Stimulated activated CD4-positive, alpha-beta T cell treated with anti-CD3 and anti-CD28 coated beads, TNF-alpha, amount 100 ng/mL, for 24 hours (primary cell): ENCODE data around the gene HOXC13.

Source experiments
- DNase-seq, 3 experiments: peaks; one replicate each; pipeline ENCODE4 v3.0.0-alpha.2; 2020; ENCODE audit warnings: low read depth in 3 of 3

HOXC13 gene

DNA sequence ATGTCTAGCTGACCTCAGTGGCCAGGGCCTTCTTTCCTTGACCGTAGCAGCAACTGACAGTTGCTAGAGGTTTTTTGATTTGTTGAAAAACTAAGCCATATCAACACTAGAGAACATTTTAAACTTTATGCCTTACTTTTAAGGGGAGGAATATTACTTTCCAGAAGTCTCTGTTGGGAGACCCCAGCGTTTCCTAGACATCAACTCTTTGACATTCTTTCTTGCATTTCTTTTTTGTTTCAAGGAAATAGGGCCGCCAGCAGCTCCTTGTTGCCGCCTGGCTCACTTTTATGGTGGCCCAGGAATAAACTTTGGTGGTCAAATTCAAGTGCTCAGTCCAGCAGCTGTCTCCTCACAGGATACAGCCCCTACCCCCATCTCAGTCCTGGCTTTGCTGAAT lies 31.8 kb downstream of the HOXC13 start:
- DNase-seq: no peak

- DNase-seq: no peak
Observed at GRCh38 chr12:53971129-53971528, 32.5 kb downstream of the HOXC13 start.

GRCh38 chr12:53971686-53972085 lies 33.1 kb downstream of the HOXC13 start:
- no peak for DNase-seq

- no peak for DNase-seq
Observed at GRCh38 chr12:53972152-53972702, 33.6 kb downstream of the HOXC13 start.

- no peak for DNase-seq
Observed at GRCh38 chr12:53972722-53973235, 34.1 kb downstream of the HOXC13 start, which contains the start of gene HOXC11. Gene HOXC11 (plus strand): TSS chr12:53973126. CDS start chr12:53973242, 116 bp downstream.

- no peak for DNase-seq
Observed at GRCh38 chr12:53973236-53974042, 34.8 kb downstream of the HOXC13 start.

GRCh38 chr12:53974084-53975063 lies 35.7 kb downstream of the HOXC13 start, which contains the start of gene HOTAIR:
Gene HOTAIR (minus strand): TSS chr12:53974954.
- DNase-seq: no peak

- no peak for DNase-seq
Observed at GRCh38 chr12:53975064-53975471, 36.4 kb downstream of the HOXC13 start.

- no peak for DNase-seq
Observed at GRCh38 chr12:53975479-53976152, 37.0 kb downstream of the HOXC13 start.

DNA sequence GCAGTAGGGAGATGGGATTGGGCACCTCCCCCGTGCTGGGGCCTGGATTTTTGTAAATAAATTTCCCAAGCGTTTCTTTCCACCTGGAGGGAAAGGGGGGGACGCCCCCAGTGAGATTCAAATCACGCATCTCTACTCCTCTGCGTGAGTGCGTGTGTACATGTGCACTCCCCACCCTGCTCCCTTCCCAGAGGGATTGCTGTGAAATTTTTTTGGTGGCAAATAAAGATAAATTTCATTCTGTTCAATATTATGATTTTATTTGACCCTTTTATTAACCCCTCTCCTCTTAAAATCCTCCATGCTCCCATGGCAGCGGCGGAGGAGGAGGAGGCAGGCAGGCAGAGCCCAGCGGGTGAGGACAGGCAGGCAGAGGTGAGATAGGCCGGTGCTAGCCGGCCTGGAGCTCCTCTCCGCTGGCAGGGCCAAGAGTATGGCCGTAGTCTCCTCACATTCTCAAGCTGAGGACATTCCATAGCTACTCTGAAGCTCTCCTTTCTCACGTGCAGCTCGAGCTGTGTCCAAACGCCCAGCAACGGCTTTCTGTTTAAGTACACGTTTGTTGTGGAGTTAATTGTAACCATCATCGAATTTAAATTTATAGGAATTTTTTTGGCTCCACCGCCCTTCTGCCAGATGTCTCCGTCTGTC lies 37.7 kb downstream of the HOXC13 start:
- DNase-seq: no peak

GRCh38 chr12:53976823-53977595 lies 38.4 kb downstream of the HOXC13 start:
- DNase-seq: no peak

DNA sequence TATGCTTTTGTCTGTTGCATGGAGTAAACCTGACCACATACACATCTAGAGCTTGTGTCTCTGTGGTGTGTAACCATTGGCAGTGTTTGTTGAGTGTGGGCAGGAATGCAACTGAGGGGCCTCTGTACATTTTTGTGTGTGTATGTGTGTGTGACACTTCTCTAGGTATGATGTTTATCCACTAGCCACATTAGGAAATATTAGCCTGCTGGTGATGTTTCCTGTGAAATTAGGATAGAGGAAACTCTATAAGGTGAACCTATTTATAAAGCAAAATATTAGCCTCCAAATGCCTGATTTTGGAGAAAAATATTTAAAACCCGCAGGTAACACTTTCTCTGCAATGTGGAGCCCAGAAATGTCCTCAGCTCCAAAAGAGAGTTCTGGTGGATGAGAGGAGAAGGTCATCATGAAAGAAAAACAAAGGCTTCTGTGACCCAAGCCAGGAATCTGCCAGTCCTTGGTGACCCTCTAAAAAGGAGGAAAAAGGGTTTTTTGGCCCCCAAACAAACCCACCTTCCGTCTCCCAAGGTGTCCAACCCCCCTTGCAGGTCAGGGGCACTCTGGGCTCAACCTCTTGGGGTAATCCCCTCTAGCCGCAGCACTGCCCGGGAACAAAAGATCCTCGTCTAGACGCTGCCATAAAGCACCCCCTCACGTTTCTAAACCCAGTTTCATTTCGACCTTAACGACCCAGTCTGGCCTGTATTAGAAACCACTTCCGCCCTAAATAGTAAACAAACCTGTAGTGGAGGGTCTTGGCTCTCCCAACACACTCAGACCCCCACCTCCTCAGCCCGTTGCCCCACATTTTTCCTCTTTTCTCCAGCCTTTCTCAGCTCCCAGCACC lies 39.2 kb downstream of the HOXC13 start:
- no peak for DNase-seq

DNA sequence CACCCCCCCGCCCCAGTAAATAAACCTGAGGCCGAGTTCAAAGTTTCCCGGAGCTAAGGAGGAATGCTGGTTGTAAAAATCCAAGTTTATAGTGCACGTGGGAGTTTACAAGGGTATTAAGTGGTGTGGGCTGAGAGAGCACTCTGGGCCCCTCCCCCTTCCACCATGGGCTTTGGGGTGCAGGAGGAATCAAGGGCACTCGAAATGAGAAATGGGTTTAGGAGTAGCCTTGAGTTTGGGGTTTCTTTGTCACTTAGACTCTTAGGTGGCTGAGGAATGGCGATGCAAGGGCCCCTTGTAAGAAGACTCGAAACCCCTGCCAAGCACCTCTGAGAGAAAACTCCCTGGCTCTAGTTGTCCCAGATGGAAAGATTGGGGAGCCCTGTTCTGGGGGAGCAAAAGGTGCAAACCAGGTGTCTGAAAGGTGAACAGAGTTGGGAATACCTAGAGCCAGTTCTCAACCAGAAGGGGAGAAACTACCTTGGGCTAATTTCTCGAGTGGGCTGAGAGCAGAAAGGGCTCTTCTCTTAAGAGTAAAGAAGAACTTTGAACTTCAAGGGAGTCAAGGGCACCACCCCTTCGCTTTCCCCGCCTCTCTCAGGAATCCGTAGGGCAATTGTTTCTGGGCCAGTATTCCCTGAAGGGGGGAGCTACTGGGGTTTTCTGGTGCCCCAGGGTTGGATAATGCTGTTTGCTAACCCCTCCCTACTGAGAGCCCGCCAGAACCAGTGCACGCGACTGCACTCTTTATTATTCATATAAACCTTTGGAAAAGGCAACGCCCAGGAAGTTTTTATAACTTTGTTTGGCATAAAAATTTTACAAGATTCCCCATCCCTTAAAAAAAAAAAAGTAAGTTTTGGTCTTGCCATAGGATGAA lies 40.1 kb downstream of the HOXC13 start:
- no peak for DNase-seq

- DNase-seq: no peak
Observed at GRCh38 chr12:53980104-53980801, 41.6 kb downstream of the HOXC13 start.

- no peak for DNase-seq
Observed at GRCh38 chr12:53980802-53981496, 42.3 kb downstream of the HOXC13 start.

GRCh38 chr12:53981634-53982565 lies 43.3 kb downstream of the HOXC13 start:
- DNase-seq: no peak
